GM12801 (cell line): ENCODE results near the gene CPZ.

Experiments
- TF ChIP-seq, protein P1 (sequence below): IDR thresholded peaks from one replicate; pipeline ENCODE4 v1.5.1; 2011; ENCODE audit warnings: control low read depth; ENCODE audit not compliant: insufficient read length; ENCODE audit errors: extremely low read depth

CPZ gene

DNA sequence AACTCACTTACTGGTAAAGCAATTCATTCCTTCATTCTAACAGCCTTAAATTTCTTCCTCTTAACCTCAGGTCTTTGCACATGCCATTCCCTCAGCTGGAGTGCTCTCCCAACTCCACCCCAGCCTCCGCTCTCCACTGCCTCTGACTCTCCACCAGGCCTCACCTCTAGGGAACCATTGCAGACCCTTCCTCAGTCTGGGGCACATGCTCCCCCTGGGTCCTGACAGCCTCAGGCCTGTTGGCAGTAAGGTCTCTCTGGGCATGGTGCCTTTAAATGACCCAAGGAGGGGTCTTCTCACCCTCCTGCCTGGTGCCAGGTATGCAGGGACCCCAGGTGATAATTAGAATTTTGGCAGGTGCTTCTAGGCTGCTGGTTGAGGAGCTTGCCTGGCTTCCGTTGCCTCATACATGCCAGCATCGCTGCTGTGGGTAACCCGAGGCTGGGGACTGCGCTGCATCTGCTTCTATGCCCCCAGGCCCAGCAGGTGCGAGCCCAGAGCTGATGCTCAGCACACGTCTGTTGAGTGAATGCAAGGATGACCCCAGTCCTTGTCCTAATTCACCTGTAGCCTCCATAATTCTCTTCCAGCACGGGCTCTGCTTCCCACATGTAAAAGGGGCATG lies 39.9 kb upstream of the CPZ start:
- TF ChIP-seq, protein P1, sequence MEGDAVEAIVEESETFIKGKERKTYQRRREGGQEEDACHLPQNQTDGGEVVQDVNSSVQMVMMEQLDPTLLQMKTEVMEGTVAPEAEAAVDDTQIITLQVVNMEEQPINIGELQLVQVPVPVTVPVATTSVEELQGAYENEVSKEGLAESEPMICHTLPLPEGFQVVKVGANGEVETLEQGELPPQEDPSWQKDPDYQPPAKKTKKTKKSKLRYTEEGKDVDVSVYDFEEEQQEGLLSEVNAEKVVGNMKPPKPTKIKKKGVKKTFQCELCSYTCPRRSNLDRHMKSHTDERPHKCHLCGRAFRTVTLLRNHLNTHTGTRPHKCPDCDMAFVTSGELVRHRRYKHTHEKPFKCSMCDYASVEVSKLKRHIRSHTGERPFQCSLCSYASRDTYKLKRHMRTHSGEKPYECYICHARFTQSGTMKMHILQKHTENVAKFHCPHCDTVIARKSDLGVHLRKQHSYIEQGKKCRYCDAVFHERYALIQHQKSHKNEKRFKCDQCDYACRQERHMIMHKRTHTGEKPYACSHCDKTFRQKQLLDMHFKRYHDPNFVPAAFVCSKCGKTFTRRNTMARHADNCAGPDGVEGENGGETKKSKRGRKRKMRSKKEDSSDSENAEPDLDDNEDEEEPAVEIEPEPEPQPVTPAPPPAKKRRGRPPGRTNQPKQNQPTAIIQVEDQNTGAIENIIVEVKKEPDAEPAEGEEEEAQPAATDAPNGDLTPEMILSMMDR = no peak

DNA sequence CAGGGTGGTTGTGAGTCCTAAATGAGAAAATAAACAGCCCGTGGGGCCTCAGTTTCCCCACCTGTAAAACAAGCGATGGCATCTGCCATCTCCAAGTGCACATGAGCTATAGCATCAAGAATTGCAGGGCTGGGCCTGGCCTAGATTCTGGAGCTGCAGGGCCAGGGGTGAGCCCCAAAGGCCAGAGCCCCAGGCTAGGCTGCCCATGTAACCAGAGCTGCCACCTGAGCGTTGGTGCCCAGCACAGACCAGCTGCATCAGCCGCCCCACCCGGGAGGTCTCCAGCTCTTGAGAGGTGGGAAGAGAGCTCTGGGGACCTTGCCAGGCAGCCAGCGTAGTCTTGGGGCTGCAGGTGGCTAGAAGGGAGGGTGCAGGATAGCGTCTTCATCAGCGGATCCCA lies 39.3 kb upstream of the CPZ start:
- TF ChIP-seq, protein P1 = no peak

DNA sequence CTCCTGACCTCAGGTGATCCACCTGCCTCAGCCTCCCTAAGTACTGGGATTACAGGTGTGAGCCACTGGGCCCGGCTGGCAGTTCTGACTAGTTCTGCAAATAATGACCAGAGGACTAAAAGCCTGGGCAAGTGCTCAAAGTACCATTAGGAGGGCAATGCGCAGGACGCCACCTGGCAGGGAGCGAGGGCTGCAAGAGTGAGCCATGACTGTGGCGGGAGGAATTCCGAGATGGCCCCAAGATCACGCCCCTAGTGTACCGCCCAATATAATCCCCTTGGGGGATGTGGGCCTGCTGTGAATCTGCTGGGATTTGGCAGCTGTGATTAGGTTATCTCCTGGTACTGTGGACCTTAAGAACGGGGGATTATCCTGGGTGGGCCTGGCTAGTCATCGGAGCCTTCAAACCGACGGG lies 38.6 kb upstream of the CPZ start:
- TF ChIP-seq, protein P1 = no peak

DNA sequence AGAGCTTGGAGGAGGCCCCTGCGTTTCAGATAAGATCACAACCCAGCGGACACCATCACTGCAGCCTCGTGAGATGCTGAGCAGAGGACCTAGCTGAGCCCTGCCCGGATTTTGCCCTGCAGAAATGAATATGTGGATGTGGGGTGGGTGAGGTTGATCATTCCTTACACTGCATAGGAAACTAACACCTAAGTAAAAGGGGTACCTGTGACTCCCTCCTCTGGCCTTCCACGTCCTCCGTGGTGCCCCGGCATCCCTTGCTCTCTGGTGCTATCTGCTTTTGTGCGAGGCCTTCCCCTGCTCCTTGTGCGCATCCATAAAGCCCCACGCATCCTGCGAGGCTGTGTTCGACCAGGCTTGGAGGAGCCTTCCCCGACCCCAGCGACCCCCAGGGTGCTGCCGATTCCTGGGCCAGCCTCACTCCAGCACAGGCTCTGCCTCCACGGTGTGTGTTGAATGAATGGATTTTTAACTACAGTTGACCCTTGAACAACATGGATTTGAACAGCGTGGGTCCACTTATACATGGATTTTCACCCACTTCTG lies 37.9 kb upstream of the CPZ start:
- TF ChIP-seq, protein P1 = no peak

DNA sequence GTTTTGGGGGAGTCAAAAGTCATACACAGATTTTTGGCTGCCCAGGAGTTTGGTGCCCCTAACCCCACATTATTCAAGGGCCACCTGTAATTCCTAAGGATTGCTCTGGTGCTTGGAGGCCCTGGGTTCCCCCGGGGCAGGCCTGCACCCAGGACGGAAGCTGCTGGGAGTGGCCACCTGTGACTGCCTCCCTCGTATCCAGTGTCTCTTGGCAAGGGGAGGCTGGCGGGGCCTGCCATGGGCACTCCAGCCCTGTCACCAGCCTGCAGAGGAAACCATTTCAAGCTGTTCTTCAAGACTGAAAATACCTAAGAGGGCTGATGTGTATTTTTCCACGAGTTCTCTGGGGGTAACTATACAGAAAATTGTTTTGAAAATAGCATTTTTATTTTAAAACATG lies 36.8 kb upstream of the CPZ start:
- TF ChIP-seq, protein P1 = no peak

DNA sequence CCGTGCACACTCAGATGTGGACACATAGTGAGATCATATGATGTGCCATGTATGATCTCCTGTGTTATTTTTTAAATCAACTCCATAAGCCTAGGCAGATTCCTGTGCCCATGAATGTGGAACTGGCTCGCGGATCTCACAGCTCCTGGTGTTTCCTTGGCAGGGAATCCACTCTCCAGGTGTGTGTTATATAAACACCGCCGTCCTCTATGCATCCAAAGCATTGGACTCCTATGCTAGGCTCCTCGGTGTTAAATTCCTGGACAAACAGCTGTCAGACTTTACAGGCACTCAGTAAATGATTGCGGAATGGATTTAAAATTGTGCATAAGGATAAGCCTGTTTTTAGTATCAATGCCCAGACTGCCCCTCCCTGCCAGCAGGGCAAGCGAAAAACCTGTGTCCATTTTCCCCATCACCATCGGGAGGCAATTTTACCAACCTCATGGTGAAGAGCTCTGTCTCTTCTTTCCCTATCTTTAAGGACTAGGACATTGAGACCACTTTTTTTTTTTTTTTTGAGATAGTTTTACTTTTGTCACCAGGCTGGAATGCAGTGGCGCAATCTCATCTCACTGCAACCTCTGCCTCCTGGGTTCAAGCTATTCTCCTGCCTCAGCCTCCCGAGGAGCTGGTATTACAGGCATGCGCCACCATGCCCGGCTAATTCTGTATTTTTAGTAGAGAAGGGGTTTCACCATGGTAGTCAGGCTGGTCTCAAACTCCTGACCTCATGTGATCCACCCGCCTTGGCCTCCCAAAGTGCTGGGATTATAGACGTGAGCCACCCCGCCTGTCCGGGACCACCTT lies 36.0 kb upstream of the CPZ start:
- TF ChIP-seq, protein P1 = no peak

DNA sequence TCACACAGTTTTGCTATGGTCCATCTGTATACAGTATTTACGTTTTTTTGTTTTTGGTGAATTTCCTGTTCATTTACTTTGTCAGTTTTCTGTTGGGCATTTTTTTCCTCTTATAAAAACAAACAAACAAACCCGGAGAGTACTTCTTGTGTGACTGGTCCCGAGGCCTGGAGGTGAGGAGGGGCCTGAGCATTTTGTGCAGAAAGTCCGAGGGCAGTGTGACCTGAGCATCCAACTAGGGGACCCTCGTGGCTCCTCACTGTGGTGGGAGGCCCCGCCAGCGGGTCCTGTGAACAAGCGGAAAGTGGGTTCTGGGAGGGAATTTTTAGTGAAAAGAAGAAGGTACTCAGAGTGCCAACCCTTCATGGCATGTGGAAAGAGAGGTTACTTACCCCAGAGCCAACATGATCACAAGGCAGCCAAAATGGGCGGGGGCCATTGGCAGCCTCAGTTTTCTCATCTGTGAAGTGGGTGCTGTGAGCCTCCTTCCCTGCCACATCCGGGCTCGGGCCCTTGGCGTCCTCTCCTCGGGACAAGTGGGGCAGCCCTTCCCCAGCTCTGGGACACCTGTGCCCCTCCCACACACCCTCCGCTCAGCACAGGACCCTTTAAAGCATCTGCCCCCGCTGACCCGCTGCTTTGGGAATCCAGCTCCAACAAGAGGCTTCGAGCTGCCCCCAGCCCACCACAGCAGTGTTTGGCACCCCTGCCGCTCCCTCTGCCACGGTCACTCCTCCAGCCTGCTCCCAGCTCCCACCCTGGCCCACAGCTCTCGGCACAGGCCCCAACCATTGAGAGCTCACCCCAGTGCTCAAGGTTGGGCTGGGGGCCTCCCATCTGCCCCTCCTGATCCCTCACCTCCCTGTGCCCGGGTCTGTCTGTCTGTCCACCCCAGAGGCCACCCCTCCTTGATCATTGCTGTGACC lies 35.2 kb upstream of the CPZ start:
- TF ChIP-seq, protein P1 = no peak
